Astrocyte (in vitro differentiated cells and primary cell): ENCODE data around the gene NPIPB12.
"Not testable (repeated sequence)": the region's sequence is repeated elsewhere in the genome, so short reads cannot be mapped to it uniquely, and the experiment has no call there.

Experiments used
- EZH2 ChIP-seq: IDR thresholded peaks from 2 replicates; pipeline ENCODE4 v1.6.1; 2012; ENCODE audit warnings: mild to moderate bottlenecking, low read length, inconsistent platforms; ENCODE audit not compliant: insufficient read depth
- TF ChIP-seq, protein P1 (sequence below): IDR thresholded peaks from 2 replicates; pipeline ENCODE4 v1.5.1; 2011; ENCODE audit warnings: low read depth, mild to moderate bottlenecking, inconsistent platforms, low read length, moderate library complexity; ENCODE audit not compliant: insufficient read depth

DNA sequence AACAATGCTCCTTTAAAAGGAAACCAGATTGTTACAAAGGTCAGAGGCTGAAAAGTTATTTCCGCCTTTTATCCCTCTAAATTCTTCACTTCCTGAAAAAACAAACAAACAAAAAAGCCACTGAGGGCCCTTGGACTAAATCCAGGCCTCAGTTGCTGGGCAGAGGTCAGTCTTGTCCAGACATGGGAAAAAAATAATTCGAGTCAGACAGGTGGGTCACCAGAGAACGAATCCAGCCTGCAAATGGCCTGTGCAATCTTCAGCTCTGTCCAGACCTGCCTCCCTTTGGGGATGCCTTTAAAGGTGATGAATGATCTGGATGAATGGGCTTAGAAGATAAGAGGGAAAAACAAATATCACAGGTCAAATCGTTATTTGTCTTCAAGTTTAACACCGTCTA is 15.3 kb upstream of the NPIPB12 start:
- TF ChIP-seq, protein P1, sequence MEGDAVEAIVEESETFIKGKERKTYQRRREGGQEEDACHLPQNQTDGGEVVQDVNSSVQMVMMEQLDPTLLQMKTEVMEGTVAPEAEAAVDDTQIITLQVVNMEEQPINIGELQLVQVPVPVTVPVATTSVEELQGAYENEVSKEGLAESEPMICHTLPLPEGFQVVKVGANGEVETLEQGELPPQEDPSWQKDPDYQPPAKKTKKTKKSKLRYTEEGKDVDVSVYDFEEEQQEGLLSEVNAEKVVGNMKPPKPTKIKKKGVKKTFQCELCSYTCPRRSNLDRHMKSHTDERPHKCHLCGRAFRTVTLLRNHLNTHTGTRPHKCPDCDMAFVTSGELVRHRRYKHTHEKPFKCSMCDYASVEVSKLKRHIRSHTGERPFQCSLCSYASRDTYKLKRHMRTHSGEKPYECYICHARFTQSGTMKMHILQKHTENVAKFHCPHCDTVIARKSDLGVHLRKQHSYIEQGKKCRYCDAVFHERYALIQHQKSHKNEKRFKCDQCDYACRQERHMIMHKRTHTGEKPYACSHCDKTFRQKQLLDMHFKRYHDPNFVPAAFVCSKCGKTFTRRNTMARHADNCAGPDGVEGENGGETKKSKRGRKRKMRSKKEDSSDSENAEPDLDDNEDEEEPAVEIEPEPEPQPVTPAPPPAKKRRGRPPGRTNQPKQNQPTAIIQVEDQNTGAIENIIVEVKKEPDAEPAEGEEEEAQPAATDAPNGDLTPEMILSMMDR, result not testable (repeated sequence)
- not testable (repeated sequence) for TF ChIP-seq EZH2
